CD14-positive monocyte (primary cell): ENCODE measurements around the gene KDM6A. TPM values are rescaled to one million over a fixed set of nuclear protein-coding genes. Genes with fewer than 3 reads are reported as not detected.

ENCODE experiments used
- DNase-seq, 3 donors: peaks; one replicate each; pipeline ENCODE4 v3.0.0-alpha.2; 2011 to 2022
- H2AFZ ChIP-seq: 2 replicates; pipeline ENCODE4 v1.6.0; 2012; ENCODE audit warnings: mild to moderate bottlenecking, low read depth, low read length, inconsistent platforms; ENCODE audit not compliant: insufficient read depth, poor library complexity, severe bottlenecking
- H3K27ac ChIP-seq, 2 donors: 1 replicate in 1 of 2; 2 replicates in 1 of 2; pipeline ENCODE4 v1.5.1; 2012 to 2013; ENCODE audit warnings: low read length in 2 of 2, control low read depth in 1 of 2, inconsistent platforms in 1 of 2, low read depth in 1 of 2, mild to moderate bottlenecking in 1 of 2
- H3K27me3 ChIP-seq, 2 donors: one replicate each; pipeline versions ENCODE4 v1.6.0 to v1.6.1; 2011 to 2013; ENCODE audit warnings: low read length in 2 of 2; ENCODE audit not compliant: control insufficient read depth in 2 of 2, insufficient read depth in 2 of 2
- H3K36me3 ChIP-seq, 2 donors: replicated peaks in 1 of 2; 1 replicate in 1 of 2; 2 replicates in 1 of 2; pipeline versions ENCODE4 v1.5.1 to v1.6.1; 2012 to 2013; ENCODE audit warnings: low read length in 2 of 2, control low read depth in 1 of 2, inconsistent platforms in 1 of 2, mild to moderate bottlenecking in 1 of 2; ENCODE audit not compliant: insufficient read depth in 2 of 2, control insufficient read depth in 1 of 2
- H3K4me1 ChIP-seq, 2 donors: 1 replicate in 1 of 2; 2 replicates in 1 of 2; pipeline versions ENCODE4 v1.5.1 to v1.6.1; 2012 to 2013; ENCODE audit warnings: low read length in 2 of 2, control low read depth in 1 of 2, inconsistent platforms in 1 of 2, mild to moderate bottlenecking in 1 of 2, moderate library complexity in 1 of 2; ENCODE audit not compliant: insufficient read depth in 2 of 2, control insufficient read depth in 1 of 2
- H3K4me2 ChIP-seq: replicated peaks from 2 replicates; pipeline ENCODE3; 2012; ENCODE audit warnings: low read length, moderate library complexity, mild to moderate bottlenecking; ENCODE audit not compliant: poor library complexity, severe bottlenecking; ENCODE audit errors: extremely low read depth
- H3K4me3 ChIP-seq, 3 experiments: fragments of 200-600 bp in 1 of 3; sonication (generic) in 1 of 3; replicated peaks in 1 of 3; 1 replicate in 2 of 3; 2 replicates in 1 of 3; pipeline ENCODE4 v1.5.1; 2011 to 2013; ENCODE audit warnings: low read length in 3 of 3, mild to moderate bottlenecking in 3 of 3, control low read depth in 2 of 3, low read depth in 2 of 3, inconsistent platforms in 1 of 3, moderate library complexity in 1 of 3
- H3K79me2 ChIP-seq: 2 replicates; pipeline ENCODE4 v1.6.0; 2012; ENCODE audit warnings: mild to moderate bottlenecking, control low read depth, inconsistent platforms, low read length, moderate library complexity; ENCODE audit not compliant: insufficient read depth
- H3K9ac ChIP-seq: 2 replicates; pipeline ENCODE4 v1.6.0; 2017; ENCODE audit warnings: low read length, mild to moderate bottlenecking; ENCODE audit not compliant: insufficient read depth, poor library complexity, severe bottlenecking
- H3K9me3 ChIP-seq, 2 donors: replicated peaks in 1 of 2; 1 replicate in 1 of 2; 2 replicates in 1 of 2; pipeline versions ENCODE4 v1.5.1 to v1.6.1; 2012 to 2013; ENCODE audit warnings: low read length in 2 of 2, control low read depth in 1 of 2; ENCODE audit not compliant: control insufficient read depth in 1 of 2, insufficient read depth in 1 of 2
- H4K20me1 ChIP-seq: 2 replicates; pipeline ENCODE4 v1.6.0; 2012; ENCODE audit warnings: mild to moderate bottlenecking, low read length, control low read depth, moderate library complexity; ENCODE audit not compliant: insufficient read depth
- H3K27ac Mint-ChIP-seq, 7 donors: one replicate each; pipeline ENCODE4 v1.8.0; 2020; ENCODE audit warnings: mild to moderate bottlenecking in 7 of 7, mixed read lengths in 7 of 7, moderate library complexity in 6 of 7, inconsistent platforms in 2 of 7
- H3K27me3 Mint-ChIP-seq, 3 donors: one replicate each; pipeline ENCODE4 v1.8.0; 2021 to 2022; ENCODE audit warnings: low read depth in 3 of 3, mild to moderate bottlenecking in 3 of 3, mixed read lengths in 3 of 3, moderate library complexity in 3 of 3, inconsistent platforms in 1 of 3
- H3K36me3 Mint-ChIP-seq, 2 donors: one replicate each; pipeline ENCODE4 v1.8.0; 2020; ENCODE audit warnings: mixed read lengths in 2 of 2, inconsistent platforms in 1 of 2, mild to moderate bottlenecking in 1 of 2
- H3K4me1 Mint-ChIP-seq: one replicate; pipeline ENCODE4 v1.8.0; 2020; ENCODE audit warnings: mild to moderate bottlenecking, mixed read lengths
- H3K4me3 Mint-ChIP-seq, 2 donors: one replicate each; pipeline ENCODE4 v1.8.0; 2020; ENCODE audit warnings: mild to moderate bottlenecking in 2 of 2, mixed read lengths in 2 of 2, moderate library complexity in 1 of 2
- H3K9me3 Mint-ChIP-seq, 7 donors: one replicate each; pipeline ENCODE4 v1.8.0; 2020 to 2022; ENCODE audit warnings: mixed read lengths in 7 of 7, mild to moderate bottlenecking in 6 of 7, moderate library complexity in 6 of 7, inconsistent platforms in 2 of 7
- CTCF ChIP-seq: fragments of 200-600 bp; IDR thresholded peaks from one replicate; pipeline ENCODE4 v1.8.0; 2022; ENCODE audit warnings: antibody characterized with exemption, mild to moderate bottlenecking
- WGBS: methylation state at CpG from one replicate; pipeline ENCODE4 v1.1.5; 2013; ENCODE audit warnings: missing lambda C conversion rate; ENCODE audit not compliant: insufficient coverage; 5-methylcytosine and 5-hydroxymethylcytosine counted together
- intact Hi-C, 2 donors: fragments of 100-400 bp; cut with micrococcal nuclease; formaldehyde crosslinking; loops; one replicate each; pipeline versions ENCODE4 v1.15.0 to v1.15.1; 2023
- polyA plus RNA-seq, 3 donors: library from polyadenylated mRNA; depleted of rRNA in 1 of 3; unstranded in 2 of 3; stranded (reverse) in 1 of 3; fragments of 300-500 nt in 2 of 3; fragments of >200 nt in 1 of 3; fragmentation: Illumina TruSeq in 2 of 3; gene quantifications; 1 replicate in 2 of 3; 2 replicates in 1 of 3; pipeline ENCODE4 v1.2.3, GENCODE V29; 2012 to 2021

The KDM6A gene
- polyA plus RNA-seq, 3 donors, result 7.6 to 35.0 (median 13.8) TPM

GRCh38 chrX:44903830-44904530 lies 31.0 kb downstream of the KDM6A start:
- DNase-seq, result no peak
- Histone ChIP-seq H3K9ac (no peak overlapping the region), H3K79me2 (peaks cover 100% of the 10 kb centered on the region), H3K4me1 (peaks cover 33 to 74% of the 10 kb centered on the region in 2 donors), H3K27me3 (no peaks in the 10 kb centered on the region), H3K27ac (peak overlapping the region in 1 of 2 donors; percentile 69), H3K36me3 (no peaks in the 10 kb centered on the region), H3K4me2 (peak overlapping the region; percentile 41), H3K9me3 (no peaks in the 10 kb centered on the region), H3K4me3 (peak overlapping the region in 1 of 3 experiments; percentile 36), H2AFZ (no peak overlapping the region), H4K20me1 (peaks cover 99% of the 10 kb centered on the region)
- Mint-ChIP-seq H3K27me3 (peaks cover 0 to 2% (median 0%) of the 10 kb centered on the region in 3 donors), H3K27ac (peak overlapping the region; percentile 39 to 79 (median 76)), H3K4me3 (peak overlapping the region in 1 of 2 donors; percentile 74), H3K36me3 (peaks cover 0 to 4% of the 10 kb centered on the region in 2 donors), H3K9me3 (peaks cover 0 to 7% (median 4%) of the 10 kb centered on the region in 7 donors), H3K4me1 (peaks cover 64% of the 10 kb centered on the region)
- WGBS, result no CpG with 5 or more reads among the region's 4 CpGs
- TF ChIP-seq CTCF, result no peak
- intact Hi-C loops, result no loop called here

GRCh38 chrX:44904542-44905115 lies 31.6 kb downstream of the KDM6A start:
- Histone ChIP-seq H3K9ac (no peak overlapping the region), H3K4me1 (peaks cover 30 to 73% of the 10 kb centered on the region in 2 donors), H4K20me1 (peaks cover 99% of the 10 kb centered on the region), H3K79me2 (peaks cover 100% of the 10 kb centered on the region), H2AFZ (no peak overlapping the region), H3K4me2 (no peak overlapping the region), H3K4me3 (no peak overlapping the region), H3K27ac (peak overlapping the region in 1 of 2 donors; percentile 69), H3K27me3 (no peaks in the 10 kb centered on the region), H3K36me3 (no peaks in the 10 kb centered on the region), H3K9me3 (no peaks in the 10 kb centered on the region)
- no CpG with 5 or more reads among the region's 4 CpGs for WGBS
- intact Hi-C loops, result no loop called here
- peak overlapping the region in 1 of 2 donors; percentile 11 for H3K4me3 Mint-ChIP-seq
- DNase-seq, result no peak
- TF ChIP-seq CTCF, result no peak
- H3K9me3 Mint-ChIP-seq, result peaks cover 0 to 7% (median 4%) of the 10 kb centered on the region in 7 donors
- peaks cover 60% of the 10 kb centered on the region for H3K4me1 Mint-ChIP-seq
- peaks cover 0 to 4% of the 10 kb centered on the region in 2 donors for H3K36me3 Mint-ChIP-seq
- H3K27me3 Mint-ChIP-seq, result peaks cover 0 to 2% (median 0%) of the 10 kb centered on the region in 3 donors
- peak overlapping the region in 3 of 7 donors; percentile 39 to 78 (median 76) for H3K27ac Mint-ChIP-seq
